Trophoblast cell (in vitro differentiated cells and primary cell): ENCODE data around the gene PRDM16.

Experiments
- DNase-seq, 2 donors: peaks; one replicate each; pipeline ENCODE4 v3.0.0-alpha.2; 2016
- H2AFZ ChIP-seq: 2 replicates; pipeline ENCODE4 v1.6.1; 2013; ENCODE audit warnings: low read length, moderate library complexity, mild to moderate bottlenecking; ENCODE audit not compliant: insufficient read depth, poor library complexity
- H2AK5ac ChIP-seq: 2 replicates; pipeline ENCODE4 v1.6.1; 2013; ENCODE audit warnings: mild to moderate bottlenecking, low read length
- H2BK120ac ChIP-seq: 2 replicates; pipeline ENCODE4 v1.6.1; 2013; ENCODE audit warnings: low read length, mild to moderate bottlenecking, moderate library complexity; ENCODE audit not compliant: insufficient read depth, poor library complexity
- H2BK12ac ChIP-seq: 2 replicates; pipeline ENCODE4 v1.6.1; 2013; ENCODE audit warnings: mild to moderate bottlenecking, low read length, moderate library complexity
- H2BK5ac ChIP-seq: 2 replicates; pipeline ENCODE4 v1.6.1; 2013; ENCODE audit warnings: low read length, low read depth, moderate library complexity, mild to moderate bottlenecking; ENCODE audit not compliant: poor library complexity
- H3K14ac ChIP-seq: 2 replicates; pipeline ENCODE4 v1.6.1; 2013; ENCODE audit warnings: mild to moderate bottlenecking, low read length
- H3K18ac ChIP-seq: 2 replicates; pipeline ENCODE4 v1.6.1; 2013; ENCODE audit warnings: mild to moderate bottlenecking, low read length
- H3K23ac ChIP-seq: 2 replicates; pipeline ENCODE4 v1.6.1; 2013; ENCODE audit warnings: low read length
- H3K27ac ChIP-seq: 2 replicates; pipeline ENCODE4 v1.5.1; 2013; ENCODE audit warnings: low read depth, mild to moderate bottlenecking, inconsistent platforms, low read length, moderate library complexity
- H3K27me3 ChIP-seq: 2 replicates; pipeline ENCODE4 v1.6.1; 2013; ENCODE audit warnings: inconsistent platforms, mild to moderate bottlenecking, low read length, moderate library complexity; ENCODE audit not compliant: insufficient read depth
- H3K36me3 ChIP-seq, 2 experiments: 1 replicate in 1 of 2; 2 replicates in 1 of 2; pipeline ENCODE4 v1.6.1; 2013; ENCODE audit warnings: low read length in 2 of 2, mild to moderate bottlenecking in 2 of 2, moderate library complexity in 1 of 2; ENCODE audit not compliant: insufficient read depth in 2 of 2, control insufficient read depth in 1 of 2
- H3K4ac ChIP-seq: 2 replicates; pipeline ENCODE4 v1.6.1; 2013; ENCODE audit warnings: low read depth, mild to moderate bottlenecking, low read length, moderate library complexity
- H3K4me1 ChIP-seq, 2 experiments: 1 replicate in 1 of 2; 2 replicates in 1 of 2; pipeline ENCODE4 v1.6.1; 2013; ENCODE audit warnings: low read length in 2 of 2, mild to moderate bottlenecking in 2 of 2, moderate library complexity in 1 of 2; ENCODE audit not compliant: insufficient read depth in 2 of 2, control insufficient read depth in 1 of 2
- H3K4me2 ChIP-seq: 2 replicates; pipeline ENCODE4 v1.6.1; 2013; ENCODE audit warnings: inconsistent platforms, mild to moderate bottlenecking, low read length, moderate library complexity
- H3K4me3 ChIP-seq: 2 replicates; pipeline ENCODE4 v1.5.1; 2013; ENCODE audit warnings: mild to moderate bottlenecking, low read depth, low read length, inconsistent platforms
- H3K79me1 ChIP-seq: one replicate; pipeline ENCODE4 v1.6.1; 2013; ENCODE audit warnings: low read length
- H3K79me2 ChIP-seq: 2 replicates; pipeline ENCODE4 v1.6.1; 2013; ENCODE audit warnings: low read length, mild to moderate bottlenecking; ENCODE audit not compliant: control insufficient read depth, insufficient read depth, poor library complexity
- H3K9ac ChIP-seq: 2 replicates; pipeline ENCODE4 v1.6.1; 2013; ENCODE audit warnings: mild to moderate bottlenecking, low read length
- H3K9me3 ChIP-seq: 2 replicates; pipeline ENCODE4 v1.6.1; 2013; ENCODE audit warnings: low read depth, mild to moderate bottlenecking, control low read depth, inconsistent platforms, low read length; ENCODE audit not compliant: insufficient read depth
- H4K12ac ChIP-seq: 2 replicates; pipeline ENCODE4 v1.6.1; 2013; ENCODE audit warnings: low read depth, mild to moderate bottlenecking, low read length, moderate library complexity
- H4K8ac ChIP-seq: 2 replicates; pipeline ENCODE4 v1.6.1; 2013; ENCODE audit warnings: low read depth, mild to moderate bottlenecking, low read length, moderate library complexity
- H4K91ac ChIP-seq: one replicate; pipeline ENCODE4 v1.6.1; 2013; ENCODE audit warnings: low read depth, mild to moderate bottlenecking, low read length, moderate library complexity
- WGBS: extraction: QIAGEN DNeasy Blood & Tissue Kit; methylation state at CpG from one replicate; pipeline ENCODE4 v1.1.7; 2013; ENCODE audit warnings: missing lambda C conversion rate; ENCODE audit not compliant: insufficient read length, insufficient coverage; ENCODE audit errors: extremely low coverage; 5-methylcytosine and 5-hydroxymethylcytosine counted together

PRDM16 gene

DNA sequence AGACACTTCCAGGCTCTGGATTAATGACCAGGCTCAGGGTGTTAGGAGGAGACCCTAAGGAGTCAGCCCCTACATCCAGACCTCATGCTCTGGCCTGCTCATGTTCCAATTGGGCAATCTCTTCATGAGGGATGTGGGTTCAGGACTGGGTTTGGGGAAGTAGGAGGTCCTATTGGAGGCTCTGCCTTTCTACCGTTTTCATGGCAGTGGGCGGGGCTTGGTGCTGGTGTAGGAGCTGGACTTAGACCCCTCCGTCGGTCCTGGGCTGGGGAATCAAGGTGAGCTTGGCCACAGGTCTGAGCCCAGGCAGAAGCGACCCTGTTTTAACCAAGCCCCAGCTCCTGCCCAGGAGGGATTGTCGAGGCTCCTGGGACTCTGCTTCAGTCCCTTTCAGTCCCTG, 123.4 kb downstream of the PRDM16 start:
- Histone ChIP-seq H3K23ac (no peak overlapping the region), H3K4me2 (no peak overlapping the region), H3K18ac (no peak overlapping the region), H4K12ac (no peak overlapping the region), H2BK12ac (no peak overlapping the region), H3K79me1 (no peaks in the 10 kb centered on the region), H3K4me1 (no peaks in the 10 kb centered on the region), H3K4me3 (no peak overlapping the region), H4K91ac (no peak overlapping the region), H3K36me3 (no peaks in the 10 kb centered on the region), H3K14ac (no peak overlapping the region), H2AFZ (no peak overlapping the region), H2AK5ac (no peak overlapping the region), H4K8ac (no peak overlapping the region), H2BK5ac (no peak overlapping the region), H3K4ac (no peak overlapping the region), H3K9ac (no peak overlapping the region), H3K27me3 (peaks cover 2% of the 10 kb centered on the region), H3K9me3 (peaks cover 26% of the 10 kb centered on the region), H3K79me2 (no peaks in the 10 kb centered on the region), H3K27ac (no peak overlapping the region), H2BK120ac (no peak overlapping the region)
- DNase-seq = no peak
- no CpG with 5 or more reads among the region's 6 CpGs for WGBS

GRCh38 chr1:3192825-3193224, 123.8 kb downstream of the PRDM16 start:
- Histone ChIP-seq H3K18ac (no peak overlapping the region), H3K27ac (no peak overlapping the region), H4K8ac (no peak overlapping the region), H3K4me1 (no peaks in the 10 kb centered on the region), H4K12ac (no peak overlapping the region), H3K36me3 (no peaks in the 10 kb centered on the region), H3K79me1 (no peaks in the 10 kb centered on the region), H3K4me2 (no peak overlapping the region), H2AK5ac (no peak overlapping the region), H3K9me3 (peaks cover 26% of the 10 kb centered on the region), H3K27me3 (peaks cover 2% of the 10 kb centered on the region), H3K9ac (no peak overlapping the region), H2BK120ac (no peak overlapping the region), H2AFZ (no peak overlapping the region), H2BK5ac (no peak overlapping the region), H3K14ac (no peak overlapping the region), H4K91ac (no peak overlapping the region), H2BK12ac (no peak overlapping the region), H3K23ac (no peak overlapping the region), H3K79me2 (no peaks in the 10 kb centered on the region), H3K4ac (no peak overlapping the region), H3K4me3 (peak overlapping the region; percentile 25)
- WGBS = no CpG with 5 or more reads among the region's 18 CpGs
- DNase-seq = no peak

GRCh38 chr1:3193811-3194210, 124.8 kb downstream of the PRDM16 start:
- peaks cover 26% of the 10 kb centered on the region for H3K9me3 ChIP-seq
- H3K79me2 ChIP-seq = no peaks in the 10 kb centered on the region
- no peak overlapping the region for H2BK120ac ChIP-seq
- peaks cover 2% of the 10 kb centered on the region for H3K27me3 ChIP-seq
- H4K8ac ChIP-seq = no peak overlapping the region
- no peak overlapping the region for H2BK12ac ChIP-seq
- no peak overlapping the region for H3K4me2 ChIP-seq
- no peaks in the 10 kb centered on the region for H3K79me1 ChIP-seq
- H3K14ac ChIP-seq = no peak overlapping the region
- H3K36me3 ChIP-seq = no peaks in the 10 kb centered on the region
- H4K12ac ChIP-seq = no peak overlapping the region
- WGBS = no CpG with 5 or more reads among the region's 11 CpGs
- no peak overlapping the region for H3K27ac ChIP-seq
- H2BK5ac ChIP-seq = no peak overlapping the region
- H3K18ac ChIP-seq = no peak overlapping the region
- no peaks in the 10 kb centered on the region for H3K4me1 ChIP-seq
- DNase-seq = no peak
- H2AK5ac ChIP-seq = no peak overlapping the region
- H3K4ac ChIP-seq = no peak overlapping the region
- no peak overlapping the region for H3K23ac ChIP-seq
- H3K4me3 ChIP-seq = no peak overlapping the region
- no peak overlapping the region for H3K9ac ChIP-seq
- no peak overlapping the region for H4K91ac ChIP-seq
- H2AFZ ChIP-seq = no peak overlapping the region

DNA sequence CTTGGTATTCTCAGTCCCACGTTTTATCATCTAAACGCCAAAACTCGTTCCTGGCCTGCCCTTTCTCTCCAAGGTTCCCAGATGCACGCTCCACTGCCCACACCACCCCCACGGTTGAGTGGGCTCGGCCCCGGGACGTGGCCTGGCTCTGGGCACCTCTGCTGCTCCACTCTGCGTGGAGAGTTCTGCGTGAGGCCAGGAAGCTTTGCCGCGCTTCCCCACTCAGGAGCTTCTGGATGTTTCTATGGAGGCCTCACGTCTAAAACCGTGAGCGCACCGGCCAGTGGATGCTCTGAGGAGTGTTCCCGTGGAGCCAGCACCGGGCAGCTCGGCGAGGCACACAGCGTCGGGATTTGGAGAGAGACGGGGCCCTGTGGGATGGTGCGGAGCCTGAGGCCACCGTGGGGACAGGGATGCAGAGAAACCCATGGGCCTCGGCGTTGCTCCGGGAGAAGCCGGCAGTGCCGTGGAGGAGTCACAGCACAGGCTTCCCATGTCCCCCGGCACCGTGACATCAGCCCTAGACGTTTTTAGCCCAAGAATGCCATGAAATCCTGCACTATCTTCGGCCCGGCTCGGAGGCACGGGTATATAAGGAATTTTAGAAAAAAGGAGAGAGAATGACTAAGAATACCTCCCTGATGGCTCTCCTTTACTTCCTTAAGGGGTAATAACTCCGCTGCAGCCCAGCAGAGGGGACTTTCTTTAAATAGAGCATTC, 125.9 kb downstream of the PRDM16 start:
- Histone ChIP-seq H3K4me2 (no peak overlapping the region), H3K4me1 (no peaks in the 10 kb centered on the region), H2BK120ac (no peak overlapping the region), H3K27me3 (peaks cover 2% of the 10 kb centered on the region), H3K79me1 (no peaks in the 10 kb centered on the region), H3K9ac (no peak overlapping the region), H3K27ac (no peak overlapping the region), H3K23ac (no peak overlapping the region), H2BK12ac (no peak overlapping the region), H3K4me3 (no peak overlapping the region), H4K8ac (no peak overlapping the region), H3K9me3 (peaks cover 26% of the 10 kb centered on the region), H3K4ac (no peak overlapping the region), H4K12ac (no peak overlapping the region), H4K91ac (no peak overlapping the region), H3K18ac (no peak overlapping the region), H3K79me2 (no peaks in the 10 kb centered on the region), H3K14ac (no peak overlapping the region), H3K36me3 (no peaks in the 10 kb centered on the region), H2BK5ac (no peak overlapping the region), H2AK5ac (no peak overlapping the region), H2AFZ (no peak overlapping the region)
- no CpG with 5 or more reads among the region's 38 CpGs for WGBS
- DNase-seq = peak; percentile 3 to 5
